ENCODE measurements around the gene BRD8.
"Not testable (repeated sequence)": the region's sequence is repeated elsewhere in the genome, so short reads cannot be mapped to it uniquely, and the experiment has no call there.

Gene BRD8

GRCh38 chr5:138178516-138179276 lies at the start of gene BRD8, which contains the start of gene KIF20A:
BRD8 (minus strand) TSS chr5:138178630; CDS start chr5:138178614, 16 bp downstream.
KIF20A (plus strand) TSS chr5:138179112; CDS start chr5:138179681, 569 bp downstream.
- DNase-seq (ENCODE audit: low read depth), result peak; percentile 83

- DNase-seq (ENCODE audit: low read depth), result no peak
These were observed 48.5 kb upstream of the BRD8 start for GRCh38 chr5:138226910-138227309.

GRCh38 chr5:138224712-138225111 lies 46.3 kb upstream of the BRD8 start:
- DNase-seq (ENCODE audit: low read depth), result no peak

- no peak for DNase-seq (ENCODE audit: low read depth)
These were observed 45.1 kb upstream of the BRD8 start for GRCh38 chr5:138223532-138223931.

- no peak for DNase-seq (ENCODE audit: low read depth)
These were observed 38.4 kb upstream of the BRD8 start for GRCh38 chr5:138216799-138217198.

GRCh38 chr5:138213161-138214029 lies 35.0 kb upstream of the BRD8 start, which contains the start of gene CDC23:
CDC23 (minus strand) TSS chr5:138213323; CDS start chr5:138213312, 11 bp downstream.
- DNase-seq (ENCODE audit: low read depth), result peak; percentile 86

- DNase-seq (ENCODE audit: low read depth), result no peak
These were observed 34.4 kb upstream of the BRD8 start for GRCh38 chr5:138212828-138213160.

- no peak for DNase-seq (ENCODE audit: low read depth)
These were observed 32.6 kb upstream of the BRD8 start for GRCh38 chr5:138210985-138211384.

GRCh38 chr5:138193859-138194258 lies 15.4 kb upstream of the BRD8 start:
- not testable (repeated sequence) for DNase-seq (ENCODE audit: low read depth)

- DNase-seq (ENCODE audit: low read depth), result no peak
These were observed 14.4 kb upstream of the BRD8 start for GRCh38 chr5:138192826-138193225.

GRCh38 chr5:138188626-138189025 lies 10.2 kb upstream of the BRD8 start:
- DNase-seq (ENCODE audit: low read depth), result no peak

GRCh38 chr5:138186002-138186447 lies 7.6 kb upstream of the BRD8 start:
- DNase-seq (ENCODE audit: low read depth), result no peak

GRCh38 chr5:138182808-138183207 lies 4.4 kb upstream of the BRD8 start:
- DNase-seq (ENCODE audit: low read depth), result no peak

GRCh38 chr5:138180841-138181240 lies 2.4 kb upstream of the BRD8 start:
- no peak for DNase-seq (ENCODE audit: low read depth)

GRCh38 chr5:138180183-138180782 lies 1.9 kb upstream of the BRD8 start:
- no peak for DNase-seq (ENCODE audit: low read depth)

- DNase-seq (ENCODE audit: low read depth), result no peak
These were observed 937 bp upstream of the BRD8 start for GRCh38 chr5:138179277-138179857.

- DNase-seq (ENCODE audit: low read depth), result no peak
These were observed 402 bp downstream of the BRD8 start for GRCh38 chr5:138177941-138178515.

GRCh38 chr5:138170299-138170698 lies 8.1 kb downstream of the BRD8 start:
- no peak for DNase-seq (ENCODE audit: low read depth)

- no peak for DNase-seq (ENCODE audit: low read depth)
These were observed 9.3 kb downstream of the BRD8 start for GRCh38 chr5:138169124-138169523.

- DNase-seq (ENCODE audit: low read depth), result no peak
These were observed 14.7 kb downstream of the BRD8 start for GRCh38 chr5:138163721-138164120.

- DNase-seq (ENCODE audit: low read depth), result no peak
These were observed 17.7 kb downstream of the BRD8 start for GRCh38 chr5:138160706-138161105.

- no peak for DNase-seq (ENCODE audit: low read depth)
These were observed 18.8 kb downstream of the BRD8 start for GRCh38 chr5:138159666-138160065.

All from stimulated activated CD8-positive, alpha-beta memory T cell treated with anti-CD3 and anti-CD28 coated beads, Interleukin-12 subunit alpha, Interleukin-12 subunit beta, amount 100 ng/mL, for 1 hour (primary cell).